ENCODE measurements around the gene SMYD3.
"Not testable (repeated sequence)": the region's sequence is repeated elsewhere in the genome, so short reads cannot be mapped to it uniquely, and the experiment has no call there.

Gene SMYD3

GRCh38 chr1:246081138-246081702 lies 425.9 kb downstream of the SMYD3 start:
- DNase-seq: no peak

- DNase-seq: no peak
Observed at GRCh38 chr1:246080031-246080430, 427.0 kb downstream of the SMYD3 start.

GRCh38 chr1:246078888-246079252 lies 428.2 kb downstream of the SMYD3 start:
- DNase-seq: no peak

- no peak for DNase-seq
Observed at GRCh38 chr1:246078126-246078887, 428.8 kb downstream of the SMYD3 start.

GRCh38 chr1:246077476-246077875 lies 429.6 kb downstream of the SMYD3 start:
- no peak for DNase-seq

GRCh38 chr1:246074421-246074820 lies 432.7 kb downstream of the SMYD3 start:
- no peak for DNase-seq

- no peak for DNase-seq
Observed at GRCh38 chr1:246072456-246072955, 434.6 kb downstream of the SMYD3 start.

- DNase-seq: not testable (repeated sequence)
Observed at GRCh38 chr1:246071981-246072380, 435.1 kb downstream of the SMYD3 start.

- not testable (repeated sequence) for DNase-seq
Observed at GRCh38 chr1:246071561-246071960, 435.5 kb downstream of the SMYD3 start.

- DNase-seq: no peak
Observed at GRCh38 chr1:246069581-246069980, 437.5 kb downstream of the SMYD3 start.

- no peak for DNase-seq
Observed at GRCh38 chr1:246068619-246069509, 438.2 kb downstream of the SMYD3 start.

- no peak for DNase-seq
Observed at GRCh38 chr1:246068217-246068512, 438.9 kb downstream of the SMYD3 start.

GRCh38 chr1:246067432-246068216 lies 439.5 kb downstream of the SMYD3 start:
- DNase-seq: no peak

GRCh38 chr1:246066573-246066972 lies 440.5 kb downstream of the SMYD3 start:
- DNase-seq: no peak

- DNase-seq: no peak
Observed at GRCh38 chr1:246065592-246065991, 441.5 kb downstream of the SMYD3 start.

GRCh38 chr1:246064891-246065290 lies 442.2 kb downstream of the SMYD3 start:
- DNase-seq: no peak

- DNase-seq: no peak
Observed at GRCh38 chr1:246063013-246063616, 444.0 kb downstream of the SMYD3 start.

GRCh38 chr1:246058466-246058865 lies 448.6 kb downstream of the SMYD3 start:
- DNase-seq: no peak

GRCh38 chr1:246052603-246053002 lies 454.5 kb downstream of the SMYD3 start:
- DNase-seq: no peak

- DNase-seq: no peak
Observed at GRCh38 chr1:246051909-246052518, 455.1 kb downstream of the SMYD3 start.

GRCh38 chr1:246048693-246049092 lies 458.4 kb downstream of the SMYD3 start:
- no peak for DNase-seq

GRCh38 chr1:246043556-246043955 lies 463.5 kb downstream of the SMYD3 start:
- no peak for DNase-seq

Measured in CD4-positive, alpha-beta T cell treated with Interleukin-21 for 1 hour (primary cell).